IMR-90 (cell line): ENCODE results near the gene NETO2. TPM values are rescaled to one million over a fixed set of nuclear protein-coding genes. Genes with fewer than 3 reads are reported as not detected.
A peak's percentile ranks its signal among the peaks of the same experiment; 100 is the strongest.

Experiments
- ATAC-seq: fragments of 200-7000 bp; cut with Tn5 transposase; 2 replicates; pipeline ENCODE4 v1.9.1; 2020; ENCODE audit warnings: low read depth, mild to moderate bottlenecking, moderate library complexity
- BruUV-seq: library from RNA; stranded (reverse); fragments of 400-500 nt; replicated peaks from 2 replicates; lab custom pipeline; 2021; lab: Mats Ljungman, UMichigan
- CTCF ChIA-PET: fragments of 300-600 bp; formaldehyde crosslinking; extraction: SDS; loops from one replicate; lab custom pipeline; 2021; ENCODE audit warnings: antibody characterized with exemption; lab: Yijun Ruan, JAX
- POLR2A ChIA-PET: fragments of 300-600 bp; sonication (Branson Sonifier 250); formaldehyde crosslinking; loops from one replicate; lab custom pipeline; 2022; ENCODE audit warnings: antibody characterized with exemption; ENCODE audit not compliant: unreplicated experiment; lab: Charles Lee
- DNase-seq: peaks from one replicate; pipeline ENCODE4 v3.0.0; 2013
- H2AFZ ChIP-seq: replicated peaks from 2 replicates; pipeline ENCODE3; 2013; ENCODE audit warnings: low read length, mild to moderate bottlenecking; ENCODE audit not compliant: poor library complexity
- H2AK5ac ChIP-seq: 2 replicates; pipeline ENCODE4 v1.6.1; 2013; ENCODE audit warnings: low read depth, low read length, inconsistent platforms
- H2AK9ac ChIP-seq: replicated peaks from 2 replicates; pipeline ENCODE3; 2013; ENCODE audit warnings: mild to moderate bottlenecking, low read depth, low read length, moderate library complexity; ENCODE audit not compliant: poor library complexity
- H2BK120ac ChIP-seq: 2 replicates; pipeline ENCODE4 v1.6.1; 2013; ENCODE audit warnings: low read depth, low read length, inconsistent platforms
- H2BK15ac ChIP-seq: 3 replicates; pipeline ENCODE4 v1.6.1; 2013; ENCODE audit warnings: low read depth, low read length, inconsistent platforms
- H2BK20ac ChIP-seq: 2 replicates; pipeline ENCODE4 v1.6.1; 2013; ENCODE audit warnings: low read depth, mild to moderate bottlenecking, inconsistent platforms, low read length, moderate library complexity
- H2BK5ac ChIP-seq: 2 replicates; pipeline ENCODE4 v1.6.1; 2013; ENCODE audit warnings: mild to moderate bottlenecking, low read depth, low read length, inconsistent platforms; ENCODE audit not compliant: poor library complexity, severe bottlenecking
- H3K14ac ChIP-seq: replicated peaks from 2 replicates; pipeline ENCODE4 v1.6.1; 2013; ENCODE audit warnings: low read depth, low read length, inconsistent platforms
- H3K18ac ChIP-seq: 2 replicates; pipeline ENCODE4 v1.6.1; 2013; ENCODE audit warnings: low read depth, low read length, control low read depth
- H3K23ac ChIP-seq: 2 replicates; pipeline ENCODE4 v1.6.1; 2013; ENCODE audit warnings: low read depth, low read length, inconsistent platforms
- H3K27ac ChIP-seq: 2 replicates; pipeline ENCODE4 v1.5.1; 2013; ENCODE audit warnings: mild to moderate bottlenecking, control low read depth, low read length; ENCODE audit not compliant: insufficient read depth
- H3K27me3 ChIP-seq: 2 replicates; pipeline ENCODE4 v1.6.1; 2013; ENCODE audit warnings: low read length; ENCODE audit not compliant: control insufficient read depth, insufficient read depth
- H3K36me3 ChIP-seq: 2 replicates; pipeline ENCODE4 v1.6.1; 2013; ENCODE audit warnings: low read length, mixed read lengths; ENCODE audit not compliant: control insufficient read depth, insufficient read depth
- H3K4ac ChIP-seq: 2 replicates; pipeline ENCODE4 v1.6.1; 2013; ENCODE audit warnings: low read depth, low read length, inconsistent platforms
- H3K4me1 ChIP-seq: 2 replicates; pipeline ENCODE4 v1.6.1; 2013; ENCODE audit warnings: low read length, mixed read lengths; ENCODE audit not compliant: control insufficient read depth, insufficient read depth
- H3K4me2 ChIP-seq: 2 replicates; pipeline ENCODE4 v1.6.1; 2013; ENCODE audit warnings: low read depth, mild to moderate bottlenecking, control low read depth, low read length, moderate library complexity
- H3K4me3 ChIP-seq: 2 replicates; pipeline ENCODE4 v1.5.1; 2013; ENCODE audit warnings: low read depth, mild to moderate bottlenecking, control low read depth, low read length, moderate library complexity; ENCODE audit not compliant: insufficient read depth
- H3K56ac ChIP-seq: 2 replicates; pipeline ENCODE4 v1.6.1; 2013; ENCODE audit warnings: low read length, inconsistent platforms; ENCODE audit not compliant: insufficient read depth; ENCODE audit errors: extremely low read depth
- H3K79me1 ChIP-seq, 2 experiments: 2 replicates each; pipeline ENCODE4 v1.6.1; 2013; ENCODE audit warnings: low read length in 2 of 2, inconsistent platforms in 1 of 2, low read depth in 1 of 2
- H3K9ac ChIP-seq: 2 replicates; pipeline ENCODE4 v1.6.1; 2013; ENCODE audit warnings: low read depth, low read length, control low read depth
- H3K9me1 ChIP-seq: 2 replicates; pipeline ENCODE4 v1.6.1; 2013; ENCODE audit warnings: low read length, inconsistent platforms; ENCODE audit not compliant: insufficient read depth
- H3K9me3 ChIP-seq: 2 replicates; pipeline ENCODE4 v1.6.1; 2013; ENCODE audit warnings: low read length; ENCODE audit not compliant: control insufficient read depth, insufficient read depth
- H4K20me1 ChIP-seq: 2 replicates; pipeline ENCODE4 v1.6.1; 2013; ENCODE audit warnings: low read length, inconsistent platforms; ENCODE audit not compliant: insufficient read depth
- H4K5ac ChIP-seq: 2 replicates; pipeline ENCODE4 v1.6.1; 2013; ENCODE audit warnings: mild to moderate bottlenecking, low read depth, low read length, control low read depth
- H4K8ac ChIP-seq, 2 experiments: 2 replicates each; pipeline ENCODE4 v1.6.1; 2013; ENCODE audit warnings: low read depth in 2 of 2, low read length in 2 of 2, control low read depth in 1 of 2, inconsistent platforms in 1 of 2
- H4K91ac ChIP-seq: 2 replicates; pipeline ENCODE4 v1.6.1; 2013; ENCODE audit warnings: low read depth, low read length, inconsistent platforms; ENCODE audit not compliant: insufficient read depth
- BHLHE40 ChIP-seq: fragments of 150-350 bp; IDR thresholded peaks from 2 replicates; pipeline ENCODE4 v1.6.1; 2016; ENCODE audit warnings: mild to moderate bottlenecking, low read depth, low read length
- CEBPB ChIP-seq: IDR thresholded peaks from 2 replicates; pipeline ENCODE4 v1.6.1; 2012; ENCODE audit warnings: low read depth, low read length, improper control_type of control experiment
- CTCF ChIP-seq: conservative IDR thresholded peaks from 2 replicates; pipeline ENCODE4 v1.5.1; 2012; ENCODE audit warnings: mild to moderate bottlenecking, low read depth, low read length, improper control_type of control experiment
- ELK1 ChIP-seq: fragments of 150-350 bp; IDR thresholded peaks from 2 replicates; pipeline ENCODE4 v1.6.1; 2016; ENCODE audit warnings: low read depth, mild to moderate bottlenecking, low read length, moderate library complexity, borderline replicate concordance
- FOS ChIP-seq: fragments of 150-350 bp; IDR thresholded peaks from 2 replicates; pipeline ENCODE4 v1.6.1; 2016; ENCODE audit warnings: low read depth, low read length
- MAZ ChIP-seq: IDR thresholded peaks from 2 replicates; pipeline ENCODE4 v1.6.1; 2012; ENCODE audit warnings: low read depth, mild to moderate bottlenecking, low read length, improper control_type of control experiment, moderate library complexity, borderline replicate concordance
- MXI1 ChIP-seq: IDR thresholded peaks from 2 replicates; pipeline ENCODE4 v1.6.1; 2012; ENCODE audit warnings: low read depth, mild to moderate bottlenecking, low read length, moderate library complexity, borderline replicate concordance
- NFE2L2 ChIP-seq: fragments of 150-350 bp; IDR thresholded peaks from 2 replicates; pipeline ENCODE4 v1.6.1; 2016; ENCODE audit warnings: low read depth, mild to moderate bottlenecking, low read length
- POLR2A ChIP-seq: IDR thresholded peaks from 2 replicates; pipeline ENCODE4 v1.6.1; 2012; ENCODE audit warnings: mild to moderate bottlenecking, low read depth, low read length
- RFX5 ChIP-seq: IDR thresholded peaks from 2 replicates; pipeline ENCODE4 v1.8.0; 2012; ENCODE audit warnings: low read depth, mild to moderate bottlenecking, low read length, moderate library complexity
- SMC3 ChIP-seq: fragments of 150-350 bp; IDR thresholded peaks from 2 replicates; pipeline ENCODE4 v1.6.1; 2016; ENCODE audit warnings: low read depth, mild to moderate bottlenecking, antibody characterized with exemption, low read length, moderate library complexity
- WGBS, 2 experiments: methylation state at CpG; one replicate each; pipeline versions ENCODE4 v1.1.5 to v1.1.7; 2013; ENCODE audit warnings: missing lambda C conversion rate in 2 of 2; ENCODE audit not compliant: insufficient read length in 1 of 2; ENCODE audit errors: extremely low coverage in 2 of 2; 5-methylcytosine and 5-hydroxymethylcytosine counted together
- dilution Hi-C: fragments of 300-500 bp; cut with HindIII; formaldehyde crosslinking; loops from one replicate; pipeline ENCODE4 v1.14.3; 2018; ENCODE audit warnings: low sequenced_read_pairs; ENCODE audit not compliant: unreplicated experiment
- in situ Hi-C: fragments of 300-500 bp; cut with MboI; formaldehyde crosslinking; loops from 3 replicates; pipeline ENCODE4 v1.14.3; 2019; ENCODE audit warnings: low sequenced_read_pairs, inconsistent platforms, mixed read lengths
- intact Hi-C: fragments of 100-400 bp; cut with micrococcal nuclease; formaldehyde crosslinking; loops from 2 replicates; pipeline ENCODE4 v1.10.0; 2022
- polyA plus RNA-seq, 3 experiments: library from polyadenylated mRNA; depleted of rRNA; stranded (reverse); fragments of >200 nt; gene quantifications; 2 replicates each; pipeline ENCODE4 v1.2.3, GENCODE V29; 2012; ENCODE audit warnings: low replicate concordance in 1 of 3
- total RNA-seq: library from RNA; depleted of rRNA; stranded (reverse); fragments of >200 nt; gene quantifications from 2 replicates; pipeline ENCODE4 v1.2.3, GENCODE V29; 2012

Gene NETO2
- total and polyA plus RNA-seq, 2 of the 4 experiments (the other 2 are of a cell fraction), result 38.5 to 39.3 TPM

- no peak overlapping the region for H3K4me2 ChIP-seq
- no peak overlapping the region for H3K9ac ChIP-seq
- H3K56ac ChIP-seq, result no peak overlapping the region
- CTCF ChIA-PET, result interaction anchor here (1.2 to 2.7 kb wide), 2 partner anchors 9 to 35 kb away, joined by 3 to 11 read pairs; no protein-coding TSS in a partner anchor
- H3K4me1 ChIP-seq, result no peaks in the 10 kb centered on the region
- no peak overlapping the region for H4K5ac ChIP-seq
- H3K14ac ChIP-seq, result no peak overlapping the region
- intact Hi-C loops, result no loop called here
- H2AFZ ChIP-seq, result peak overlapping the region; percentile 32
- in situ Hi-C loops, result no loop called here
- H4K20me1 ChIP-seq, result no peaks in the 10 kb centered on the region
- no peak overlapping the region for H2BK5ac ChIP-seq
- H3K23ac ChIP-seq, result no peak overlapping the region; the same call in 1 of the 2 replicates
- no peaks in the 10 kb centered on the region for H3K36me3 ChIP-seq
- no peak overlapping the region for H3K4ac ChIP-seq
- no peak overlapping the region for H2BK15ac ChIP-seq
- no peak for TF ChIP-seq RFX5
- TF ChIP-seq ELK1, result no peak
- no peak for TF ChIP-seq SMC3
- no peak for TF ChIP-seq NFE2L2
- no peak for TF ChIP-seq CTCF
- no peak for TF ChIP-seq MXI1
- TF ChIP-seq CEBPB, result no peak
- TF ChIP-seq BHLHE40, result no peak
- no peak for TF ChIP-seq MAZ
- no peak for TF ChIP-seq POLR2A
- no peak for TF ChIP-seq FOS
- H3K9me1 ChIP-seq, result no peaks in the 10 kb centered on the region
- no peak overlapping the region for H2BK120ac ChIP-seq
- BruUV-seq, result no TSS peak
- ATAC-seq, result no peak
- no peak overlapping the region for H2BK20ac ChIP-seq
- H3K9me3 ChIP-seq, result no peaks in the 10 kb centered on the region
- dilution Hi-C loops, result no loop called here
- no peak overlapping the region for H2AK9ac ChIP-seq
- DNase-seq, result no peak
- H3K18ac ChIP-seq, result no peak overlapping the region
- H3K27ac ChIP-seq, result no peak overlapping the region
- H3K4me3 ChIP-seq, result no peak overlapping the region
- peaks cover 11% of the 10 kb centered on the region; the same call in 1 of the 2 replicates for H3K27me3 ChIP-seq
- no peak overlapping the region for H4K8ac ChIP-seq
- no peak overlapping the region for H4K91ac ChIP-seq
- no peak overlapping the region for H2AK5ac ChIP-seq
- POLR2A ChIA-PET, result interaction anchor here (0.6 kb wide), 1 partner anchor 9 kb away, joined by 4 read pairs; no protein-coding TSS in a partner anchor
- H3K79me1 ChIP-seq, result no peaks in the 10 kb centered on the region
- 40% methylated on average over 1 of the region's 8 CpGs; no CpG with 5 or more reads in 1 of the 2 experiments for WGBS, 2 experiments
Observed at GRCh38 chr16:47046726-47047523, 96.8 kb downstream of the NETO2 start.
